HL-60 (cell line): ENCODE data around the gene FAM151A.

Source experiments
- GABPA ChIP-seq: IDR thresholded peaks from 2 replicates; pipeline ENCODE4 v1.6.1; 2012; ENCODE audit warnings: low read depth
- POLR2AphosphoS5 ChIP-seq: IDR thresholded peaks from 2 replicates; pipeline ENCODE4 v1.6.1; 2012; ENCODE audit warnings: low read depth
- SPI1 ChIP-seq: IDR thresholded peaks from 2 replicates; pipeline ENCODE4 v1.6.1; 2012; ENCODE audit warnings: low read depth, mild to moderate bottlenecking, borderline replicate concordance
- TF ChIP-seq, protein P1 (sequence below): IDR thresholded peaks from one replicate; pipeline ENCODE4 v1.5.1; 2011; ENCODE audit warnings: low read length, control low read depth, inconsistent platforms; ENCODE audit not compliant: insufficient read depth

DNA sequence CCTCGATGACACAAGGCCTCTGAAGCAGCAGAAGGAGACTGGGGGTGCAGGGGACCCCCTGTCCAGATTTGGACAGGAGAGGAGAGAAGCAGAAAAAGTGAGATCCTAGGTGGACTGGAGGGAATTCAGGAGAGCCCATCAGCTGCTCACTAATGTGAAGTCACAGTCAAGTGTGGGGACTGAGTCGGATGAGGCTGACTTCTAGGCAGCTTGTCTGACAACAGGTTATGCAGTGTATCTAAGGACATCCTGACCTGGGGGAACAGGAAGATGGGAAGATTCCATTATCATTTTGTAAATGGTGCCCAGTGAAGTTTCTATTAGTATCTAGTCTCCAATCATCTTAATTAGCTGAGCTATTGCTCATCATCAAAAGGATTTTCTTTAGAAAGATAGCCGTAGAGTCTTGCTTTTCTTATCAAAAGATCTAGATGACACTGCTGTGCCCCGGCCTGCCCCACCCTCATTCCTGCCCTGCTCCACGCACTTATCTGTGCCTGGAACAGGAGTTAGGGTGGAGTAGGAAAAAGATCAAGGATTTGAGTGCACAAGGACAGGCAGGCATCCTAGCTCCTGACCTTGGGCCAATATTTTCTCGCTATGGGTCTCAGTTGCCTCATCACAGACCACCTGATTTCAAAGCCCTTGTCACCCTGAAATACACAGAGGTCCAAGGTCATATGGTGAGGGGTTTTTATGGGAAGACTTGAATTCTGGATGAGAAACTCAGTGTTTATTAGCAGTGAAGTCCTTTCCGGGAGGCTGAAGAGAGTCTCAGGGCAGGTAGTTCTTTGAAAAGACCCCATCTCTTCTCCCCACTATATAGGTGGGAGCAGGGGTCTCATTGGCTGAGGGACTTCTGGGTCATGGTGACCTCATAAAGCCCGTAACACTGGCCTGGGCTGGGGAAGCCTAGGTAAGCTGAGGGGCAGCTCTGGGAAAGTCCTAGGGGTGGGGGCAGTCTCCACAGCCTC is 17.8 kb upstream of the FAM151A start, which contains the start of gene MROH7:
- TF ChIP-seq, protein P1, sequence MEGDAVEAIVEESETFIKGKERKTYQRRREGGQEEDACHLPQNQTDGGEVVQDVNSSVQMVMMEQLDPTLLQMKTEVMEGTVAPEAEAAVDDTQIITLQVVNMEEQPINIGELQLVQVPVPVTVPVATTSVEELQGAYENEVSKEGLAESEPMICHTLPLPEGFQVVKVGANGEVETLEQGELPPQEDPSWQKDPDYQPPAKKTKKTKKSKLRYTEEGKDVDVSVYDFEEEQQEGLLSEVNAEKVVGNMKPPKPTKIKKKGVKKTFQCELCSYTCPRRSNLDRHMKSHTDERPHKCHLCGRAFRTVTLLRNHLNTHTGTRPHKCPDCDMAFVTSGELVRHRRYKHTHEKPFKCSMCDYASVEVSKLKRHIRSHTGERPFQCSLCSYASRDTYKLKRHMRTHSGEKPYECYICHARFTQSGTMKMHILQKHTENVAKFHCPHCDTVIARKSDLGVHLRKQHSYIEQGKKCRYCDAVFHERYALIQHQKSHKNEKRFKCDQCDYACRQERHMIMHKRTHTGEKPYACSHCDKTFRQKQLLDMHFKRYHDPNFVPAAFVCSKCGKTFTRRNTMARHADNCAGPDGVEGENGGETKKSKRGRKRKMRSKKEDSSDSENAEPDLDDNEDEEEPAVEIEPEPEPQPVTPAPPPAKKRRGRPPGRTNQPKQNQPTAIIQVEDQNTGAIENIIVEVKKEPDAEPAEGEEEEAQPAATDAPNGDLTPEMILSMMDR, result no peak
- TF ChIP-seq POLR2AphosphoS5 (no peak), GABPA (no peak), SPI1 (no peak)
